Lower lobe of right lung (tissue), 2 donors: ENCODE data around the gene PET100. TPM values are rescaled to one million over a fixed set of nuclear protein-coding genes. Genes with fewer than 3 reads are reported as not detected.
A peak's percentile ranks its signal among the peaks of the same experiment; 100 is the strongest.

Experiments
- ATAC-seq, 2 donors: fragments of 200-7000 bp; cut with Tn5 transposase; one replicate each; pipeline ENCODE4 v1.9.1; 2020 to 2022; ENCODE audit warnings: mild to moderate bottlenecking in 2 of 2, moderate library complexity in 2 of 2
- DNase-seq: peaks from one replicate; pipeline ENCODE4 v3.0.0-alpha.2; 2020
- H3K27ac ChIP-seq: fragments of 200-600 bp; one replicate; pipeline ENCODE4 v1.8.0; 2022
- H3K27me3 ChIP-seq: fragments of 200-600 bp; one replicate; pipeline ENCODE4 v1.8.0; 2022; ENCODE audit warnings: low read depth
- H3K36me3 ChIP-seq: fragments of 200-600 bp; one replicate; pipeline ENCODE4 v1.8.0; 2022; ENCODE audit warnings: mild to moderate bottlenecking
- H3K4me1 ChIP-seq: fragments of 200-600 bp; one replicate; pipeline ENCODE4 v1.8.0; 2022
- H3K4me3 ChIP-seq: fragments of 200-600 bp; one replicate; pipeline ENCODE4 v1.8.0; 2022; ENCODE audit warnings: mild to moderate bottlenecking
- H3K9me3 ChIP-seq: fragments of 200-600 bp; one replicate; pipeline ENCODE4 v1.8.0; 2022
- intact Hi-C: fragments of 100-400 bp; cut with DNase I; formaldehyde crosslinking; loops from one replicate; pipeline ENCODE4 v1.11.0; 2022
- long read RNA-seq: library from polyadenylated mRNA; unstranded; transcript quantifications from one replicate; pipeline ENCODE4 v2.0.0, GENCODE V29; 2021
- total RNA-seq: library from RNA; stranded (reverse); fragmentation: NEBNext Ultra II Directional; extraction: Animal tissue kit (Norgen Biotek cat#: 25700); gene quantifications from one replicate; pipeline ENCODE4 v1.2.1, GENCODE V29; 2021
- TF ChIP-seq, protein P1 (sequence below): fragments of 200-600 bp; IDR thresholded peaks from one replicate; pipeline ENCODE4 v1.8.0; 2022; ENCODE audit warnings: antibody characterized with exemption, mild to moderate bottlenecking
- donor health status: DM: no; HTN: yes; CAD: no; lungs with severe emphysema.

Gene PET100, protein sequence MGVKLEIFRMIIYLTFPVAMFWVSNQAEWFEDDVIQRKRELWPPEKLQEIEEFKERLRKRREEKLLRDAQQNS
- 82.6 TPM for total RNA-seq
- long read RNA-seq, transcript PET100-202 (4 exons, 719 nt), result major isoform, 35 of 52 reads
- long read RNA-seq, partial matches to known transcripts, result 13 of 52 reads
- long read RNA-seq, other reads (novel, unspliced or antisense), result 0 of 52 reads

GRCh38 chr19:7629347-7630054, at the start of gene PET100, which contains the start of gene XAB2:
PET100 (plus strand) TSS chr19:7629793; CDS start chr19:7629834, 41 bp downstream.
XAB2 (minus strand) TSS chr19:7629545; CDS start chr19:7629527, 18 bp downstream.
- H3K36me3 ChIP-seq, result peaks cover 41% of the 10 kb centered on the region
- no peaks in the 10 kb centered on the region for H3K27me3 ChIP-seq
- TF ChIP-seq, protein P1, sequence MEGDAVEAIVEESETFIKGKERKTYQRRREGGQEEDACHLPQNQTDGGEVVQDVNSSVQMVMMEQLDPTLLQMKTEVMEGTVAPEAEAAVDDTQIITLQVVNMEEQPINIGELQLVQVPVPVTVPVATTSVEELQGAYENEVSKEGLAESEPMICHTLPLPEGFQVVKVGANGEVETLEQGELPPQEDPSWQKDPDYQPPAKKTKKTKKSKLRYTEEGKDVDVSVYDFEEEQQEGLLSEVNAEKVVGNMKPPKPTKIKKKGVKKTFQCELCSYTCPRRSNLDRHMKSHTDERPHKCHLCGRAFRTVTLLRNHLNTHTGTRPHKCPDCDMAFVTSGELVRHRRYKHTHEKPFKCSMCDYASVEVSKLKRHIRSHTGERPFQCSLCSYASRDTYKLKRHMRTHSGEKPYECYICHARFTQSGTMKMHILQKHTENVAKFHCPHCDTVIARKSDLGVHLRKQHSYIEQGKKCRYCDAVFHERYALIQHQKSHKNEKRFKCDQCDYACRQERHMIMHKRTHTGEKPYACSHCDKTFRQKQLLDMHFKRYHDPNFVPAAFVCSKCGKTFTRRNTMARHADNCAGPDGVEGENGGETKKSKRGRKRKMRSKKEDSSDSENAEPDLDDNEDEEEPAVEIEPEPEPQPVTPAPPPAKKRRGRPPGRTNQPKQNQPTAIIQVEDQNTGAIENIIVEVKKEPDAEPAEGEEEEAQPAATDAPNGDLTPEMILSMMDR, result no peak
- peaks cover 31% of the 10 kb centered on the region for H3K4me1 ChIP-seq
- H3K4me3 ChIP-seq, result peak within 1 kb of the TSS; percentile 100
- peak; percentile 97 to 98 for ATAC-seq
- H3K27ac ChIP-seq, result peak within 1 kb of the TSS; percentile 93
- DNase-seq, result peak; percentile 96
- no peaks in the 10 kb centered on the region for H3K9me3 ChIP-seq
- intact Hi-C loops, result no loop called here

- no peak overlapping the region for H3K4me3 ChIP-seq
- TF ChIP-seq, protein P1, result no peak
- H3K4me1 ChIP-seq, result no peaks in the 10 kb centered on the region
- intact Hi-C loops, result no loop called here
- DNase-seq (no peak), ATAC-seq (peak in 1 of 2 donors; percentile 56)
- no peaks in the 10 kb centered on the region for H3K9me3 ChIP-seq
- no peak overlapping the region for H3K27ac ChIP-seq
- no peaks in the 10 kb centered on the region for H3K27me3 ChIP-seq
- H3K36me3 ChIP-seq, result no peaks in the 10 kb centered on the region
Measured at GRCh38 chr19:7582446-7582845, 47.1 kb upstream of the PET100 start.

DNA sequence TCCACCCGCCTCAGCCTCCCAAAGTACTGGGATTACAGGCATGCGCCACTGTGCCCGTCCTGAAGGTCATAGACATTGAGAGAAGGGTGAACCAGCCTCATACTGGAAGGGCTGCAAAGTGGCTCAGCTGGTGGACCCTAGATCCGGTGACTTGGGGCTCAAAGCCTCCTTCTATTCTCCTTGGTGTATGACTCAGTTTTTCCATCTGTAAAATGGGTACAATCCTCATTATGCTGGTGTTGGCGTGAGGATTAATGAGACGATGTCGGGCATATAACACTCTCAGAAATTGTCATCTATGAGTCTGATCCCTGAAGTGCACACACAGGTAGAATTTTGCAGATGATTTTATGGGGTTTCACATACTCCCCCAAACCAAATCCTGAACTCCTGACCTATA, 39.8 kb upstream of the PET100 start:
- ATAC-seq, result no peak
- H3K27me3 ChIP-seq, result peaks cover 3% of the 10 kb centered on the region
- H3K4me1 ChIP-seq, result no peaks in the 10 kb centered on the region
- DNase-seq, result no peak
- intact Hi-C loops, result no loop called here
- H3K27ac ChIP-seq, result no peak overlapping the region
- no peaks in the 10 kb centered on the region for H3K9me3 ChIP-seq
- H3K4me3 ChIP-seq, result no peak overlapping the region
- H3K36me3 ChIP-seq, result no peaks in the 10 kb centered on the region
- TF ChIP-seq, protein P1, result no peak

DNA sequence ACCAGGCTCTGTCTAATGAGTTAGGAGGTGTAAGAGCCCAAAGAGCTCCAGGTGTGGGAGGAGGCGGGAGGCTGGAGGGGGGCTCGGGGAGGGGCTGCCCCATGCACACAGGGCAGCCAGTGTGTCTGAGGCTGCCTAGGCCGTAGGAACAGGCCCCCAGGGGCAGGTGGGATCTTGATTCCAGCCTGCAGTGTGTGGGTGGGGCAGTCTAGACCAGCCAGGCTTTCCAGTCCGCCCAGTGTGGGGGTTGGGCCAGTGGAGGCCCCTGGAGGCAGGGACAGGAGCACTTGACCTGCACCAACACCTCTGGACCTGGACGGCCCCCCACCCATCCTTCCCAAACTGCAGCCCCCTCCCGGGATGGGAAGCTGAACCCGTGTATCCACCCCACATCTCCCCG, 39.3 kb upstream of the PET100 start:
- H3K27me3 ChIP-seq, result peaks cover 7% of the 10 kb centered on the region
- DNase-seq, result no peak
- H3K36me3 ChIP-seq, result no peaks in the 10 kb centered on the region
- no peak overlapping the region for H3K4me3 ChIP-seq
- intact Hi-C loops, result no loop called here
- H3K27ac ChIP-seq, result no peak overlapping the region
- peak; percentile 58 to 62 for ATAC-seq
- no peaks in the 10 kb centered on the region for H3K9me3 ChIP-seq
- TF ChIP-seq, protein P1, result no peak
- H3K4me1 ChIP-seq, result no peaks in the 10 kb centered on the region

DNA sequence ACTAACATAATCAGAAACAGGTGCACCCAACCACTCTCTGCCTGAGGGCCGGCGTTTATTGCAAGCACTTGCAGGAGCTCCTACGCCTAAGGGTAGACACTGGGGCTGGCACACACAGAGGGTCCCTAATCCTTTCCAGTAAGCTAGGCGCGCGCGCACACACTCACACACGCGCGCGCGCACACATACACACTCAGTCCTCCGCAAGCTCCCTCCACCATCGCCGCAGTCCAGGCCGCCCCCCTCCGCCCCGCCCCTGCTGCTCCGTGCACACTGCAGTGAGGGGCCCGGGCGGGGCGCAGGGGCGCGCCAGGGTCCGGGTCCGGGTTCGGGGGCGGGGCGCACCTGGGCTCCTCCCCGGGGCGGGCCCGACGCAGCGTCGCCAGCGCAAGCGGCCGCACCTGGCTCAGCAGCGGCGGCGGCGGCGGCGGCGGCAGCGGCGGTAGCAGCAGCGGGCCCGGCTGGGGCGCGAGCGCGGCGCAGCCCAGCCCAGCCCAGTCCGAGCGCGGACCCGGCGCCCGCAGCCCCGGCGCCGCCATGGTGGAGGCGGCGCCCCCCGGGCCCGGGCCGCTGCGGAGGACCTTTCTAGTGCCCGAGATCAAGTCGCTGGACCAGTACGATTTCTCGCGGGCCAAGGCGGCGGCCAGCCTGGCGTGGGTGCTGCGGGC, 34.0 kb upstream of the PET100 start, which contains the start of gene CAMSAP3:
CAMSAP3 (plus strand) TSS at position 398 of the 668 bp plus-strand sequence; CDS start at position 538, 140 bp downstream.
- ATAC-seq, result peak; percentile 91 to 92
- H3K36me3 ChIP-seq, result no peaks in the 10 kb centered on the region
- no peaks in the 10 kb centered on the region for H3K9me3 ChIP-seq
- TF ChIP-seq, protein P1, result no peak
- intact Hi-C loops, result no loop called here
- H3K4me3 ChIP-seq, result peak within 1 kb of the TSS; percentile 57
- peak within 1 kb of the TSS; percentile 56 for H3K27ac ChIP-seq
- peaks cover 3% of the 10 kb centered on the region for H3K4me1 ChIP-seq
- peak; percentile 77 for DNase-seq
- peaks cover 30% of the 10 kb centered on the region for H3K27me3 ChIP-seq
